ENCODE measurements around the gene FAR1.
"Not testable (repeated sequence)": the region's sequence is repeated elsewhere in the genome, so short reads cannot be mapped to it uniquely, and the experiment has no call there.

The FAR1 gene

GRCh38 chr11:13753316-13753715 is 84.8 kb downstream of the FAR1 start:
- not testable (repeated sequence) for H3K79me2 ChIP-seq (ENCODE audit: control insufficient read depth, insufficient read depth, low read length, unreplicated experiment); H3K4me3 ChIP-seq (ENCODE audit: low read depth, low read length); H3K4me1 ChIP-seq (ENCODE audit: control insufficient read depth, insufficient read depth, low read length, unreplicated experiment); H3K27me3 ChIP-seq (ENCODE audit: insufficient read depth, low read length); H2AFZ ChIP-seq (ENCODE audit: low read length, unreplicated experiment); H3K27ac ChIP-seq (ENCODE audit: low read depth, low read length); H3K36me3 ChIP-seq (ENCODE audit: insufficient read depth, low read length)

GRCh38 chr11:13759050-13759449 is 90.6 kb downstream of the FAR1 start:
- H3K27me3 ChIP-seq (ENCODE audit: insufficient read depth, low read length) = peaks cover 13% of the 10 kb centered on the region; the same call in 1 of the 2 replicates
- H3K27ac ChIP-seq (ENCODE audit: low read depth, low read length) = no peak overlapping the region
- H3K4me3 ChIP-seq (ENCODE audit: low read depth, low read length) = no peak overlapping the region
- no peaks in the 10 kb centered on the region for H3K4me1 ChIP-seq (ENCODE audit: control insufficient read depth, insufficient read depth, low read length, unreplicated experiment)
- no peak overlapping the region for H2AFZ ChIP-seq (ENCODE audit: low read length, unreplicated experiment)
- no peaks in the 10 kb centered on the region for H3K36me3 ChIP-seq (ENCODE audit: insufficient read depth, low read length)
- H3K79me2 ChIP-seq (ENCODE audit: control insufficient read depth, insufficient read depth, low read length, unreplicated experiment) = no peaks in the 10 kb centered on the region

DNA sequence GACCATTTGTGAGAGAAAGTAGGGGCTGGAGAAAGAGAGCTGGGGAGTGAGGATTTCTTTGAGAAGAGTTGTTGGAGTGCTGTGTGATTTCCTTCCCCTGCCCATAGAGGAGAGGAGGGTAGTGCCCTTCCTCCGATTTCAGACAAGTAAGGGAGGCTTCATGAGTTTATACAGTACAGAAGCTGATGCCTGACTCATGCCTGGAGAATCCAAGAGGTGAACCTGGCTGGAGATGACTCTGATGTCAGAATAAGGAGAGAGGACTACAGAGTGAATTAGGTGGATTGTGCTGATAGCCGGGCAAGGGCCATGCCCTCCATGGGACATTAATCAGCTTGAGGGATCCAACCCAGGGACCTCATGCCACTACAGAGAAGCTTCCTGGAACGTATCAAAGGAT is 91.6 kb downstream of the FAR1 start:
- Histone ChIP-seq H3K27ac (ENCODE audit: low read depth, low read length) (no peak overlapping the region), H3K79me2 (ENCODE audit: control insufficient read depth, insufficient read depth, low read length, unreplicated experiment) (no peaks in the 10 kb centered on the region), H3K4me1 (ENCODE audit: control insufficient read depth, insufficient read depth, low read length, unreplicated experiment) (no peaks in the 10 kb centered on the region), H3K27me3 (ENCODE audit: insufficient read depth, low read length) (peaks cover 15% of the 10 kb centered on the region; the same call in 1 of the 2 replicates), H3K36me3 (ENCODE audit: insufficient read depth, low read length) (no peaks in the 10 kb centered on the region), H3K4me3 (ENCODE audit: low read depth, low read length) (no peak overlapping the region), H2AFZ (ENCODE audit: low read length, unreplicated experiment) (no peak overlapping the region)

- no peak overlapping the region for H2AFZ ChIP-seq (ENCODE audit: low read length, unreplicated experiment)
- H3K27ac ChIP-seq (ENCODE audit: low read depth, low read length) = no peak overlapping the region
- H3K79me2 ChIP-seq (ENCODE audit: control insufficient read depth, insufficient read depth, low read length, unreplicated experiment) = no peaks in the 10 kb centered on the region
- H3K27me3 ChIP-seq (ENCODE audit: insufficient read depth, low read length) = peaks cover 15% of the 10 kb centered on the region; the same call in 1 of the 2 replicates
- H3K4me3 ChIP-seq (ENCODE audit: low read depth, low read length) = no peak overlapping the region
- no peaks in the 10 kb centered on the region for H3K36me3 ChIP-seq (ENCODE audit: insufficient read depth, low read length)
- H3K4me1 ChIP-seq (ENCODE audit: control insufficient read depth, insufficient read depth, low read length, unreplicated experiment) = no peaks in the 10 kb centered on the region
Observed at GRCh38 chr11:13761250-13761649, 92.8 kb downstream of the FAR1 start.

- H3K27ac ChIP-seq (ENCODE audit: low read depth, low read length) = no peak overlapping the region
- no peaks in the 10 kb centered on the region for H3K4me1 ChIP-seq (ENCODE audit: control insufficient read depth, insufficient read depth, low read length, unreplicated experiment)
- H3K79me2 ChIP-seq (ENCODE audit: control insufficient read depth, insufficient read depth, low read length, unreplicated experiment) = no peaks in the 10 kb centered on the region
- no peak overlapping the region for H3K4me3 ChIP-seq (ENCODE audit: low read depth, low read length)
- peaks cover 15% of the 10 kb centered on the region; the same call in 1 of the 2 replicates for H3K27me3 ChIP-seq (ENCODE audit: insufficient read depth, low read length)
- no peak overlapping the region for H2AFZ ChIP-seq (ENCODE audit: low read length, unreplicated experiment)
- no peaks in the 10 kb centered on the region for H3K36me3 ChIP-seq (ENCODE audit: insufficient read depth, low read length)
Observed at GRCh38 chr11:13761716-13762115, 93.2 kb downstream of the FAR1 start.

DNA sequence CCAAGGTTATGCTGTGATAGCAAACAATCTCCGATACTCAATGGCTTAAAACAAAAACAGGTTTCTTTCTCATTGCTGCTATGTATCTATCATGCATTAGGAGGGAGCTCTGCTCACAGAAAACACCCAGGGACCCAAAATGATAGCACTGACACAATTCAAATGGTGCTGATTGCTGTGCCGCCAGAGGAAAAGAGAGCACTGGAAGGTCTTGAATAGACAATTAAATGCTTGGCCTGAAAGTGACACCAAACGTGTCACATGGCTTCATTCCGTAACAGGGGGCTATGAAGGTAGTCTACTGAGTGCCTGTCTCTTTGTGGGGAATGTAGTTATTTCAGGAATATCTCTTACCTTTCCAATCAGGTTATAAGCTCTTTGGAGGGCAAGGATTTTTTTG is 94.2 kb downstream of the FAR1 start:
- Histone ChIP-seq H2AFZ (ENCODE audit: low read length, unreplicated experiment) (no peak overlapping the region), H3K36me3 (ENCODE audit: insufficient read depth, low read length) (no peaks in the 10 kb centered on the region), H3K79me2 (ENCODE audit: control insufficient read depth, insufficient read depth, low read length, unreplicated experiment) (no peaks in the 10 kb centered on the region), H3K27ac (ENCODE audit: low read depth, low read length) (no peak overlapping the region), H3K4me1 (ENCODE audit: control insufficient read depth, insufficient read depth, low read length, unreplicated experiment) (no peaks in the 10 kb centered on the region), H3K4me3 (ENCODE audit: low read depth, low read length) (no peak overlapping the region), H3K27me3 (ENCODE audit: insufficient read depth, low read length) (peaks cover 15% of the 10 kb centered on the region; the same call in 1 of the 2 replicates)

DNA sequence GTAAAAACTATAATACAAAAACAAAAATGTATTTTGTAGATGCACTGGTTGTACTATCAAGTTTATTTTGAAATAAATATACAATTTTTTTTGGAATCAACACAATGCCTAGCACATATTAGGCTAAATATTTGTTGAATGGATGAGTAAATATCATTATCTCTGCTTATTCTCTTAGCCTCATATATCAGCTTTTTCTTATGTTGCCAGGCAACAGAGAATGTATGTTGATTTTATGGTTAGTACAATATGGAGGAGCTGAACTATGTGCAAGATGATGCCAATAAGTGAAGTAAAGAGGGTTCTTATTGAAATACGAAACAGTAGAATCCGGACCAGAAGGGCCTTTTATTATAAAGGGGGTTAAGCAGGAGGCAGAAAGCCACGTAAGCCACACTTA is 94.9 kb downstream of the FAR1 start:
- no peaks in the 10 kb centered on the region for H3K4me1 ChIP-seq (ENCODE audit: control insufficient read depth, insufficient read depth, low read length, unreplicated experiment)
- H3K36me3 ChIP-seq (ENCODE audit: insufficient read depth, low read length) = no peaks in the 10 kb centered on the region
- H3K79me2 ChIP-seq (ENCODE audit: control insufficient read depth, insufficient read depth, low read length, unreplicated experiment) = no peaks in the 10 kb centered on the region
- no peak overlapping the region for H3K4me3 ChIP-seq (ENCODE audit: low read depth, low read length)
- H3K27ac ChIP-seq (ENCODE audit: low read depth, low read length) = no peak overlapping the region
- no peak overlapping the region for H2AFZ ChIP-seq (ENCODE audit: low read length, unreplicated experiment)
- H3K27me3 ChIP-seq (ENCODE audit: insufficient read depth, low read length) = peaks cover 19% of the 10 kb centered on the region; the same call in 1 of the 2 replicates

DNA sequence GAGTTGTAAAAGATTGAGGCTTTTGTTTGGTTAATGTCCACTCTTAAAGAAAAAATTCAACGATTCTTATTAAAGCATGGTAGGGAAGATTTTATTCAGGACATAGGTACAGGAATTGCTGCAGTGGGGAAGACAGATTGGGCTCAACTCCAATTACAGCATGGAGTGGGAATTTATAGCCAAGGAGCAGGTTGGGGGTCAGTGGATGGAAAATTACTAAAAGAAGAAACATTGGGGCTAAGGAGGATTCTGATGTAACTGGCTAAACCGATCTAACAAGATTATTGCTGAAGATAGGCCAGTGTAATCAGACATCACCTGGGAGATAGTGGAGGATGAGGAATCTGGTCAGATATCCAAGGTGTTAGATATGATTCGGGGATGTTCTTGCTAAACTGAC is 97.4 kb downstream of the FAR1 start:
- peaks cover 35% of the 10 kb centered on the region for H3K27me3 ChIP-seq (ENCODE audit: insufficient read depth, low read length)
- no peaks in the 10 kb centered on the region for H3K4me1 ChIP-seq (ENCODE audit: control insufficient read depth, insufficient read depth, low read length, unreplicated experiment)
- H3K36me3 ChIP-seq (ENCODE audit: insufficient read depth, low read length) = no peaks in the 10 kb centered on the region
- H3K4me3 ChIP-seq (ENCODE audit: low read depth, low read length) = no peak overlapping the region
- no peaks in the 10 kb centered on the region for H3K79me2 ChIP-seq (ENCODE audit: control insufficient read depth, insufficient read depth, low read length, unreplicated experiment)
- H3K27ac ChIP-seq (ENCODE audit: low read depth, low read length) = no peak overlapping the region
- H2AFZ ChIP-seq (ENCODE audit: low read length, unreplicated experiment) = no peak overlapping the region

- Histone ChIP-seq H3K4me1 (ENCODE audit: control insufficient read depth, insufficient read depth, low read length, unreplicated experiment) (no peaks in the 10 kb centered on the region), H3K27ac (ENCODE audit: low read depth, low read length) (no peak overlapping the region), H3K79me2 (ENCODE audit: control insufficient read depth, insufficient read depth, low read length, unreplicated experiment) (no peaks in the 10 kb centered on the region), H3K36me3 (ENCODE audit: insufficient read depth, low read length) (no peaks in the 10 kb centered on the region), H2AFZ (ENCODE audit: low read length, unreplicated experiment) (no peak overlapping the region), H3K4me3 (ENCODE audit: low read depth, low read length) (no peak overlapping the region), H3K27me3 (ENCODE audit: insufficient read depth, low read length) (peaks cover 37% of the 10 kb centered on the region)
Observed at GRCh38 chr11:13767471-13767870, 99.0 kb downstream of the FAR1 start.

GRCh38 chr11:13769188-13769587 is 100.7 kb downstream of the FAR1 start:
- H3K79me2 ChIP-seq (ENCODE audit: control insufficient read depth, insufficient read depth, low read length, unreplicated experiment) = no peaks in the 10 kb centered on the region
- peaks cover 34% of the 10 kb centered on the region for H3K27me3 ChIP-seq (ENCODE audit: insufficient read depth, low read length)
- H3K36me3 ChIP-seq (ENCODE audit: insufficient read depth, low read length) = no peaks in the 10 kb centered on the region
- H2AFZ ChIP-seq (ENCODE audit: low read length, unreplicated experiment) = no peak overlapping the region
- H3K4me1 ChIP-seq (ENCODE audit: control insufficient read depth, insufficient read depth, low read length, unreplicated experiment) = no peaks in the 10 kb centered on the region
- no peak overlapping the region for H3K4me3 ChIP-seq (ENCODE audit: low read depth, low read length)
- no peak overlapping the region for H3K27ac ChIP-seq (ENCODE audit: low read depth, low read length)

GRCh38 chr11:13771151-13771550 is 102.7 kb downstream of the FAR1 start:
- Histone ChIP-seq H3K4me3 (ENCODE audit: low read depth, low read length) (no peak overlapping the region), H2AFZ (ENCODE audit: low read length, unreplicated experiment) (no peak overlapping the region), H3K79me2 (ENCODE audit: control insufficient read depth, insufficient read depth, low read length, unreplicated experiment) (no peaks in the 10 kb centered on the region), H3K36me3 (ENCODE audit: insufficient read depth, low read length) (no peaks in the 10 kb centered on the region), H3K27ac (ENCODE audit: low read depth, low read length) (no peak overlapping the region), H3K4me1 (ENCODE audit: control insufficient read depth, insufficient read depth, low read length, unreplicated experiment) (no peaks in the 10 kb centered on the region), H3K27me3 (ENCODE audit: insufficient read depth, low read length) (peaks cover 47% of the 10 kb centered on the region)
